Erythroblast (primary cell): Measurements from ENCODE around the gene MRPS9.

Experiments
- GATA1 ChIP-seq: IDR thresholded peaks from 2 replicates; pipeline ENCODE4 v1.6.1; 2011; ENCODE audit warnings: low read depth, mild to moderate bottlenecking, control low read depth, low read length, moderate library complexity
- POLR2A ChIP-seq: IDR thresholded peaks from 2 replicates; pipeline ENCODE4 v1.6.1; 2011; ENCODE audit warnings: mild to moderate bottlenecking, low read length

DNA sequence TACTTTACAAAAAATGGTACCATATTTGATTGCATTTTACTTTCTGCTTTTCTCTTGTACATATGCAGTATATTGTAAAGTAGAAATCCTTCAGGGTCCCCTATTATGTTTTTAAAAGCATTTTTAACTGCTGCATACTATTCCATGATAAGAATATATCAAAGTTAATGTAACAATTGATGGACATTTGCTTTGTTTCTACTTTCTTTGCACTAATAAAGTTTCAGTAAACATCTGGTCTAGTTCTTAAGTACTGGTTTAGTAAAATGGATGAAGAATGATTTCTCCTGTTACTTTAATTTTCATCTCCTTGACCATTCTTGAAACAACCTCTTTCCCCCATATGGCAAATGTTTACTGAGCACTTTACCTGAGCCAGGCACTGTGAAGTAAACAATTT is 1.7 kb downstream of the MRPS9 start:
- TF ChIP-seq POLR2A (no peak), GATA1 (no peak)
